IMR-90 (cell line): ENCODE data around the gene KRTAP12-1. TPM values are rescaled to one million over a fixed set of nuclear protein-coding genes. Genes with fewer than 3 reads are reported as not detected.

Source experiments
- ATAC-seq: fragments of 200-7000 bp; cut with Tn5 transposase; 2 replicates; pipeline ENCODE4 v1.9.1; 2020; ENCODE audit warnings: low read depth, mild to moderate bottlenecking, moderate library complexity
- BruUV-seq: library from RNA; stranded (reverse); fragments of 400-500 nt; replicated peaks from 2 replicates; lab custom pipeline; 2021; lab: Mats Ljungman, UMichigan
- CTCF ChIA-PET: fragments of 300-600 bp; formaldehyde crosslinking; extraction: SDS; loops from one replicate; lab custom pipeline; 2021; ENCODE audit warnings: antibody characterized with exemption; lab: Yijun Ruan, JAX
- POLR2A ChIA-PET: fragments of 300-600 bp; sonication (Branson Sonifier 250); formaldehyde crosslinking; loops from one replicate; lab custom pipeline; 2022; ENCODE audit warnings: antibody characterized with exemption; ENCODE audit not compliant: unreplicated experiment; lab: Charles Lee
- DNase-seq: peaks from one replicate; pipeline ENCODE4 v3.0.0; 2013
- H2AFZ ChIP-seq: replicated peaks from 2 replicates; pipeline ENCODE3; 2013; ENCODE audit warnings: low read length, mild to moderate bottlenecking; ENCODE audit not compliant: poor library complexity
- H2AK5ac ChIP-seq: 2 replicates; pipeline ENCODE4 v1.6.1; 2013; ENCODE audit warnings: low read depth, low read length, inconsistent platforms
- H2AK9ac ChIP-seq: replicated peaks from 2 replicates; pipeline ENCODE3; 2013; ENCODE audit warnings: mild to moderate bottlenecking, low read depth, low read length, moderate library complexity; ENCODE audit not compliant: poor library complexity
- H2BK120ac ChIP-seq: 2 replicates; pipeline ENCODE4 v1.6.1; 2013; ENCODE audit warnings: low read depth, low read length, inconsistent platforms
- H2BK15ac ChIP-seq: 3 replicates; pipeline ENCODE4 v1.6.1; 2013; ENCODE audit warnings: low read depth, low read length, inconsistent platforms
- H2BK20ac ChIP-seq: 2 replicates; pipeline ENCODE4 v1.6.1; 2013; ENCODE audit warnings: low read depth, mild to moderate bottlenecking, inconsistent platforms, low read length, moderate library complexity
- H2BK5ac ChIP-seq: 2 replicates; pipeline ENCODE4 v1.6.1; 2013; ENCODE audit warnings: mild to moderate bottlenecking, low read depth, low read length, inconsistent platforms; ENCODE audit not compliant: poor library complexity, severe bottlenecking
- H3K14ac ChIP-seq: replicated peaks from 2 replicates; pipeline ENCODE4 v1.6.1; 2013; ENCODE audit warnings: low read depth, low read length, inconsistent platforms
- H3K18ac ChIP-seq: 2 replicates; pipeline ENCODE4 v1.6.1; 2013; ENCODE audit warnings: low read depth, low read length, control low read depth
- H3K23ac ChIP-seq: 2 replicates; pipeline ENCODE4 v1.6.1; 2013; ENCODE audit warnings: low read depth, low read length, inconsistent platforms
- H3K27ac ChIP-seq: 2 replicates; pipeline ENCODE4 v1.5.1; 2013; ENCODE audit warnings: mild to moderate bottlenecking, control low read depth, low read length; ENCODE audit not compliant: insufficient read depth
- H3K27me3 ChIP-seq: 2 replicates; pipeline ENCODE4 v1.6.1; 2013; ENCODE audit warnings: low read length; ENCODE audit not compliant: control insufficient read depth, insufficient read depth
- H3K36me3 ChIP-seq: 2 replicates; pipeline ENCODE4 v1.6.1; 2013; ENCODE audit warnings: low read length, mixed read lengths; ENCODE audit not compliant: control insufficient read depth, insufficient read depth
- H3K4ac ChIP-seq: 2 replicates; pipeline ENCODE4 v1.6.1; 2013; ENCODE audit warnings: low read depth, low read length, inconsistent platforms
- H3K4me1 ChIP-seq: 2 replicates; pipeline ENCODE4 v1.6.1; 2013; ENCODE audit warnings: low read length, mixed read lengths; ENCODE audit not compliant: control insufficient read depth, insufficient read depth
- H3K4me2 ChIP-seq: 2 replicates; pipeline ENCODE4 v1.6.1; 2013; ENCODE audit warnings: low read depth, mild to moderate bottlenecking, control low read depth, low read length, moderate library complexity
- H3K4me3 ChIP-seq: 2 replicates; pipeline ENCODE4 v1.5.1; 2013; ENCODE audit warnings: low read depth, mild to moderate bottlenecking, control low read depth, low read length, moderate library complexity; ENCODE audit not compliant: insufficient read depth
- H3K56ac ChIP-seq: 2 replicates; pipeline ENCODE4 v1.6.1; 2013; ENCODE audit warnings: low read length, inconsistent platforms; ENCODE audit not compliant: insufficient read depth; ENCODE audit errors: extremely low read depth
- H3K79me1 ChIP-seq, 2 experiments: 2 replicates each; pipeline ENCODE4 v1.6.1; 2013; ENCODE audit warnings: low read length in 2 of 2, inconsistent platforms in 1 of 2, low read depth in 1 of 2
- H3K9ac ChIP-seq: 2 replicates; pipeline ENCODE4 v1.6.1; 2013; ENCODE audit warnings: low read depth, low read length, control low read depth
- H3K9me1 ChIP-seq: 2 replicates; pipeline ENCODE4 v1.6.1; 2013; ENCODE audit warnings: low read length, inconsistent platforms; ENCODE audit not compliant: insufficient read depth
- H3K9me3 ChIP-seq: 2 replicates; pipeline ENCODE4 v1.6.1; 2013; ENCODE audit warnings: low read length; ENCODE audit not compliant: control insufficient read depth, insufficient read depth
- H4K20me1 ChIP-seq: 2 replicates; pipeline ENCODE4 v1.6.1; 2013; ENCODE audit warnings: low read length, inconsistent platforms; ENCODE audit not compliant: insufficient read depth
- H4K5ac ChIP-seq: 2 replicates; pipeline ENCODE4 v1.6.1; 2013; ENCODE audit warnings: mild to moderate bottlenecking, low read depth, low read length, control low read depth
- H4K8ac ChIP-seq, 2 experiments: 2 replicates each; pipeline ENCODE4 v1.6.1; 2013; ENCODE audit warnings: low read depth in 2 of 2, low read length in 2 of 2, control low read depth in 1 of 2, inconsistent platforms in 1 of 2
- H4K91ac ChIP-seq: 2 replicates; pipeline ENCODE4 v1.6.1; 2013; ENCODE audit warnings: low read depth, low read length, inconsistent platforms; ENCODE audit not compliant: insufficient read depth
- BHLHE40 ChIP-seq: fragments of 150-350 bp; IDR thresholded peaks from 2 replicates; pipeline ENCODE4 v1.6.1; 2016; ENCODE audit warnings: mild to moderate bottlenecking, low read depth, low read length
- CEBPB ChIP-seq: IDR thresholded peaks from 2 replicates; pipeline ENCODE4 v1.6.1; 2012; ENCODE audit warnings: low read depth, low read length, improper control_type of control experiment
- CHD1 ChIP-seq: IDR thresholded peaks from 2 replicates; pipeline ENCODE4 v1.6.1; 2012; ENCODE audit warnings: low read depth, low read length, improper control_type of control experiment
- MXI1 ChIP-seq: IDR thresholded peaks from 2 replicates; pipeline ENCODE4 v1.6.1; 2012; ENCODE audit warnings: low read depth, mild to moderate bottlenecking, low read length, moderate library complexity, borderline replicate concordance
- NFE2L2 ChIP-seq: fragments of 150-350 bp; IDR thresholded peaks from 2 replicates; pipeline ENCODE4 v1.6.1; 2016; ENCODE audit warnings: low read depth, mild to moderate bottlenecking, low read length
- RAD21 ChIP-seq: IDR thresholded peaks from 2 replicates; pipeline ENCODE4 v1.6.1; 2012; ENCODE audit warnings: low read length, improper control_type of control experiment
- RCOR1 ChIP-seq: IDR thresholded peaks from 2 replicates; pipeline ENCODE4 v1.6.1; 2012; ENCODE audit warnings: mild to moderate bottlenecking, low read length, improper control_type of control experiment; ENCODE audit not compliant: insufficient replicate concordance
- SMC3 ChIP-seq: fragments of 150-350 bp; IDR thresholded peaks from 2 replicates; pipeline ENCODE4 v1.6.1; 2016; ENCODE audit warnings: low read depth, mild to moderate bottlenecking, antibody characterized with exemption, low read length, moderate library complexity
- WGBS, 2 experiments: methylation state at CpG; one replicate each; pipeline versions ENCODE4 v1.1.5 to v1.1.7; 2013; ENCODE audit warnings: missing lambda C conversion rate in 2 of 2; ENCODE audit not compliant: insufficient read length in 1 of 2; ENCODE audit errors: extremely low coverage in 2 of 2; 5-methylcytosine and 5-hydroxymethylcytosine counted together
- dilution Hi-C: fragments of 300-500 bp; cut with HindIII; formaldehyde crosslinking; loops from one replicate; pipeline ENCODE4 v1.14.3; 2018; ENCODE audit warnings: low sequenced_read_pairs; ENCODE audit not compliant: unreplicated experiment
- in situ Hi-C: fragments of 300-500 bp; cut with MboI; formaldehyde crosslinking; loops from 3 replicates; pipeline ENCODE4 v1.14.3; 2019; ENCODE audit warnings: low sequenced_read_pairs, inconsistent platforms, mixed read lengths
- intact Hi-C: fragments of 100-400 bp; cut with micrococcal nuclease; formaldehyde crosslinking; loops from 2 replicates; pipeline ENCODE4 v1.10.0; 2022
- polyA plus RNA-seq, 3 experiments: library from polyadenylated mRNA; depleted of rRNA; stranded (reverse); fragments of >200 nt; gene quantifications; 2 replicates each; pipeline ENCODE4 v1.2.3, GENCODE V29; 2012; ENCODE audit warnings: low replicate concordance in 1 of 3
- total RNA-seq: library from RNA; depleted of rRNA; stranded (reverse); fragments of >200 nt; gene quantifications from 2 replicates; pipeline ENCODE4 v1.2.3, GENCODE V29; 2012

Gene KRTAP12-1
- total and polyA plus RNA-seq, 2 of the 4 experiments (the other 2 are of a cell fraction): not detected

- no peaks in the 10 kb centered on the region for H4K20me1 ChIP-seq
- intact Hi-C loops (no loop called here), in situ Hi-C loops (no loop called here), dilution Hi-C loops (no loop called here)
- no peak overlapping the region for H2AK9ac ChIP-seq
- H3K14ac ChIP-seq: no peak overlapping the region
- H4K5ac ChIP-seq: no peak overlapping the region
- H3K27ac ChIP-seq: no peak overlapping the region
- no peak overlapping the region for H2BK120ac ChIP-seq
- ATAC-seq: no peak
- H2BK20ac ChIP-seq: no peak overlapping the region
- H3K4ac ChIP-seq: no peak overlapping the region
- no peak overlapping the region for H4K91ac ChIP-seq
- no peak overlapping the region for H3K4me2 ChIP-seq
- no peak overlapping the region for H3K56ac ChIP-seq
- H3K18ac ChIP-seq: no peak overlapping the region
- no TSS peak for BruUV-seq
- H2BK5ac ChIP-seq: no peak overlapping the region
- peaks cover 71% of the 10 kb centered on the region for H3K27me3 ChIP-seq
- H2BK15ac ChIP-seq: no peak overlapping the region
- POLR2A ChIA-PET: no interaction called here
- no peak overlapping the region for H3K23ac ChIP-seq
- H3K9ac ChIP-seq: no peak overlapping the region
- H3K4me3 ChIP-seq: no peak overlapping the region
- peaks cover 6% of the 10 kb centered on the region; the same call in 1 of the 2 replicates for H3K9me3 ChIP-seq
- no peak for TF ChIP-seq MXI1
- TF ChIP-seq CHD1: no peak
- TF ChIP-seq NFE2L2: no peak
- no peak for TF ChIP-seq BHLHE40
- no peak for TF ChIP-seq RAD21
- no peak for TF ChIP-seq RCOR1
- no peak for TF ChIP-seq CEBPB
- TF ChIP-seq SMC3: no peak
- no peak overlapping the region for H2AK5ac ChIP-seq
- no peak for DNase-seq
- H3K79me1 ChIP-seq: no peaks in the 10 kb centered on the region
- H3K9me1 ChIP-seq: no peaks in the 10 kb centered on the region
- no peaks in the 10 kb centered on the region for H3K4me1 ChIP-seq
- H4K8ac ChIP-seq: no peak overlapping the region
- H3K36me3 ChIP-seq: no peaks in the 10 kb centered on the region
- no peak overlapping the region for H2AFZ ChIP-seq
- CTCF ChIA-PET: no interaction called here
- 24% methylated on average over 6 of the region's 13 CpGs; no CpG with 5 or more reads in 1 of the 2 experiments for WGBS, 2 experiments
Measured at GRCh38 chr21:44703731-44704635, 22.0 kb upstream of the KRTAP12-1 start.
